Uterine smooth muscle cell (primary cell): ENCODE measurements around the gene MYRFL. TPM values are rescaled to one million over a fixed set of nuclear protein-coding genes. Genes with fewer than 3 reads are reported as not detected.

ENCODE experiments used
- total RNA-seq: library from RNA; depleted of rRNA; stranded (reverse); fragments of >200 nt; gene quantifications from 2 replicates; pipeline ENCODE4 v1.2.3, GENCODE V29; 2014

MYRFL gene
- total RNA-seq = not detected in 2 replicates

DNA sequence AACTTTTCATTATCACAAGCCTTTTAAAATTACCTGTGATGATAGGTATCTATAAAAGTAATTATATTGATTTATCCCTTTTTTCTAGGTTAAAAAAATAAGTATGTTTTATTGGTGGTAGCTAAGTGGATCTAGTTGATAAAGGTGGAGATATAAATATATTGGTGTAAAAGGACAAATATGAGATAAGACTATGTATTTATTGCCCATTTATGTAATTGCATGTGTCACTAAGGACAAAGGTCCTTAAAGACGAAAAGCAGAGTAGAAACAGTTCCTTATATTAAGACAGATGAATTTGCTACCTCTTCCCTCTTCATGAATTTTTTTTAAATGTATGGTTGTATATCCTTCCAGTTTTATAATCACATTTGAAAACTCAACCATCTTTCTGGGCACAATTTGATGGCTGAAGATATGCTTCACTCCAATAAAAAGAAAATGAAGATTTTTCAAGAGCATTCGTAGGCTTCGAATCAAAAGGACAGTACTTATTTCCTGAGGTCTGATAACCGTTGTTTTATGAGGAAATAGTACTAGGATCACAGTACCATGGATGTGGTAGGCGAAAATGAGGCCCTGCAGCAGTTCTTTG is at the start of gene MYRFL:
Gene MYRFL (plus strand): TSS at position 262 of the 595 bp plus-strand sequence. CDS start 291 bp downstream, at position 553.

Other genes starting within 250 kb of the MYRFL start
- gene CCT2, start 239.8 kb upstream of the MYRFL start, total RNA-seq = 229 and 445 TPM in 2 replicates
- gene LRRC10, start 214.3 kb upstream of the MYRFL start, total RNA-seq = not detected in 2 replicates
- gene BEST3, start 125.9 kb upstream of the MYRFL start, total RNA-seq = 0.12 TPM in 1 of 2 replicates, not detected in the other
- 12.7 and 14.1 TPM in 2 replicates for gene RAB3IP, start 86.4 kb upstream of the MYRFL start, total RNA-seq